22Rv1 (cell line): ENCODE measurements around the gene KIF14.

Experiments
- ZFX ChIP-seq: fragments of 450-650 bp; IDR thresholded peaks from 2 replicates; pipeline ENCODE4 v1.6.1; 2017; ENCODE audit warnings: antibody characterized with exemption, borderline replicate concordance
- TF ChIP-seq, protein P1 (sequence below): fragments of 450-650 bp; IDR thresholded peaks from 2 replicates; pipeline ENCODE4 v1.5.1; 2017; ENCODE audit warnings: mild to moderate bottlenecking

DNA sequence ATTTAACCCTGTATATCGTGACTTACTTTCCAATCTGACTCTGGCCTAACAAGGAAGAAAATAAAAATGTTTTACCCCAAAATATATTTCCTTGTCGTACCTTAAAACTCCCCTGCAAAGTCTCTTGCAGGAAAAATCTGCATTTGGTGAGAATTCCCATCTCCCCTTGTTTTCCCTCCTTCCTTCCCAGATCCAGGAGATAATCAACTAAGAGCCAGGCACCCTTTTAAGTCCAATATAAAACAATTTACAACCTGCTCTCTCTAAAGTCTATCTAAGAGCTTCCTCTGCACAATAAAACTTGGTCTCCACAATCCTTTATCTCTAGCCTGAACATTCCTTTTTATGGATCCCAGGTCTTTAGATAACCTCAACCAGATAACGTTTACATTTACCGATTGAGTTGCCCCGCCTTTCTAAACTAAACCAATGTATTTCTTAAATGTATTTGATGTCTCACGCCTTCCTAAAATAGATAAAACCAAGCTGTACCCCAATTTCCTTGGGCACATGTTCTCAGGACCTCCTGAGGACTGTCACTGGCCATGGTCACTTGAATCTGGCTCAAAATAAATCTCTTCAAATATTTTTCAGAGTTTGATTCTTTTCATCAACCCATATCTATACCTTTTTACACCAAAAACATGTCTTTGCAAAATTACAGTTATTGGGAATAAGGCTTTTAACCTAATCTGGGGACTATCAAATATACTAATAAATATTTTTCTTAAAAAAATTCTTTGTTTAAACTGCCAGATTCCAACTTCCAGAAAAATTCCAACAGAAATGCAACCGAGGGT is 48.2 kb upstream of the KIF14 start:
- TF ChIP-seq, protein P1, sequence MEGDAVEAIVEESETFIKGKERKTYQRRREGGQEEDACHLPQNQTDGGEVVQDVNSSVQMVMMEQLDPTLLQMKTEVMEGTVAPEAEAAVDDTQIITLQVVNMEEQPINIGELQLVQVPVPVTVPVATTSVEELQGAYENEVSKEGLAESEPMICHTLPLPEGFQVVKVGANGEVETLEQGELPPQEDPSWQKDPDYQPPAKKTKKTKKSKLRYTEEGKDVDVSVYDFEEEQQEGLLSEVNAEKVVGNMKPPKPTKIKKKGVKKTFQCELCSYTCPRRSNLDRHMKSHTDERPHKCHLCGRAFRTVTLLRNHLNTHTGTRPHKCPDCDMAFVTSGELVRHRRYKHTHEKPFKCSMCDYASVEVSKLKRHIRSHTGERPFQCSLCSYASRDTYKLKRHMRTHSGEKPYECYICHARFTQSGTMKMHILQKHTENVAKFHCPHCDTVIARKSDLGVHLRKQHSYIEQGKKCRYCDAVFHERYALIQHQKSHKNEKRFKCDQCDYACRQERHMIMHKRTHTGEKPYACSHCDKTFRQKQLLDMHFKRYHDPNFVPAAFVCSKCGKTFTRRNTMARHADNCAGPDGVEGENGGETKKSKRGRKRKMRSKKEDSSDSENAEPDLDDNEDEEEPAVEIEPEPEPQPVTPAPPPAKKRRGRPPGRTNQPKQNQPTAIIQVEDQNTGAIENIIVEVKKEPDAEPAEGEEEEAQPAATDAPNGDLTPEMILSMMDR, result no peak
- TF ChIP-seq ZFX, result no peak
